GM18508 (cell line): ENCODE measurements around the gene SLC25A24.
"Not testable (repeated sequence)": the region's sequence is repeated elsewhere in the genome, so short reads cannot be mapped to it uniquely, and the experiment has no call there.

Experiments
- ATAC-seq: cut with Tn5 transposase; IDR thresholded peaks from one replicate; pipeline ENCODE4 v1.9.1; 2021; ENCODE audit warnings: moderate number of reproducible peaks; ENCODE audit not compliant: insufficient read depth, unreplicated experiment

SLC25A24 gene

DNA sequence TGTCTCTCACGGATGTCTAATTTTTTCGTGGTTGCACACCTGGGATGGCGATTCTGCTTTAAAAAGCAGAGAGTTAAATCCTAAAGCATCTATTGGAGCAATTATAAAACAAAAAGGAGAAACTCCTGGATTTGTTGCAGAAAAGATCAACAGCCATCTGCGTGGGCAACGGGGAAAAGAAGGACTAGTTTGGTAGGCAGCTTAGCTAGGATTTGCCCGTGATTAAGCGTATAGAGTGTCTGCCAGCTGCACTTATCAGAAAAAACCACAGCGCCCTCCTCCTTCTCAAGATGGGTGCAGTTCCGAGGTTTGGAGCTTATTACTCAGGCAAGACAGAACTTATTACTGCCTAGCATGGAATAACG, 526 bp upstream of the SLC25A24 start:
- ATAC-seq, result no peak

DNA sequence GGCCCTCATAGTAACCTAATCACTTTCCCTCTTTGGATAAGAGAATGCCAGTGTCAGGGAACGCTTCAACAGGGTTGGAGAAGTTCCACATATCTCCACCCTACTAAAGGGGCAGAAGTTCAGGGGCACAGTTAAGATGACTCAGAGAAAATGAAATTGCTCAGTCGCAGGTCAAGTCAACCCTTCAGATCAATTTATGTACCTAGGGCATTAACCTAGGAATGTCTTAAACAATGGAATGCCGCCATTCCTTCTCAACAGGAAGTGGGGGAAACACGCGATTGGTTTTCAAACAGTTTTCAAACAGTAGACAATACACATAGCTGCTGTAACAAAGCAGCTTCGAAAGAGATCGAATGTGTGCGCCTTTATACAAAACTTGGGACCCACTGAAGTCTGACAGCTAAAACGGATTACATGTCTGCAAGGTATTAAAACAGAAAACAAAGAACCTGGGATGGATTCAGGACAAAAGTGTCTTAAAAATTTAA, 897 bp downstream of the SLC25A24 start:
- no peak for ATAC-seq

DNA sequence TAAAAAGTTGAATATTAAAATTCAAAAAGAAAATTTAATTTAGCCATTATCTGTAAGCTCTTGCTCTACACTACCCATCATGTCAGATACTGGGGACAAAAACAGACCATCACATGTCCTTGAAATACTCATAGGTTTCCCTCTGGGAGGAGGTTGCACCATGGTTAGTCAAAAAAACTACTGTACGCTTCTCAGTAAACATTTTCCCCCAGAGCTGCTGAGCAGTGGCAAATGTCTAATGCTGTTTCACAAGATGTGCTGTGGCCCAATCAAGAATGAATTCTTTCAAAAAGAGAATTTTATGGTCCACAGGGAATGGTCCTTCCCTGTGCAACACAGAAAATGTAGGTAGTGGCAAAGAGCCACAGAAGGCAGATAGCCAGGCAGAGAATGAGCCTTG, 6.1 kb downstream of the SLC25A24 start:
- ATAC-seq, result no peak

DNA sequence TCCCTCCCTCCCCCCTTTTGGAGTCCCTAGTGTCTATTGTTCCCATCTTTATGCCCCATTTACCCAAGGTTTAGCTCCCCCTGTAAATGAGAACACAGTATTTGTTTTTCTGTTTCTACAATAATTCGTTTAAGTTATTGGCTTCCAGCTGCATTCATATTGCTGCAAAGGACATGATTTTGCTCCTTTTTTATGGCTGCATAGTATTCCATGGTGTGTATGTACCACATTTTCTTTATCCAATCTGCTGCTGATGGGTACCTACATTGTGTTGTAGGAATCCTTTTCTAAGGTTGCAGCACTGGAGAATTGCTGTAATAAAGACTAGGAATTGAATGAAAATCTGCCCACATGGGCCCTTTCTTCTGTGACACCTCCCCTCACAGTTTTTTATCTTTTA, 6.8 kb downstream of the SLC25A24 start:
- ATAC-seq, result no peak

DNA sequence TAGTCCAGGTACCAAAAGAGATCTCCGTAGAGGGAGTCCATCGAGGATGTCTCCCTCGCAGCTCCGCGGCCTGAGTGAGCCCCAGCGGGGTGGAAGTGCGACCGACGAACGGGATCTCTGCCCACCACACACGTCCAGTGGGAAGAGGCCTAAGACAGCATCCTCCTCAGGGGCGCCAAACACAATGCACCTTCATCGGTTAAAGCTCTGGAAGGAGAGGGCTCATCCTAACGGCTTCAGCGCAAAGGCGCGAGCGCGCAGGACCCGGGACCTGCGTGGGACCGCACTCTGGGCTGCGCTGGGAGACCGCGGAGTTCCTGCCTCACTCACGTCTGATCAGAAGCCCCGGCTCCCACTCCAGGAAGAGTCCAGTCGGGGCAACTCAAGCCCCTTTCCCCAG, 7.6 kb downstream of the SLC25A24 start:
- ATAC-seq, result no peak

DNA sequence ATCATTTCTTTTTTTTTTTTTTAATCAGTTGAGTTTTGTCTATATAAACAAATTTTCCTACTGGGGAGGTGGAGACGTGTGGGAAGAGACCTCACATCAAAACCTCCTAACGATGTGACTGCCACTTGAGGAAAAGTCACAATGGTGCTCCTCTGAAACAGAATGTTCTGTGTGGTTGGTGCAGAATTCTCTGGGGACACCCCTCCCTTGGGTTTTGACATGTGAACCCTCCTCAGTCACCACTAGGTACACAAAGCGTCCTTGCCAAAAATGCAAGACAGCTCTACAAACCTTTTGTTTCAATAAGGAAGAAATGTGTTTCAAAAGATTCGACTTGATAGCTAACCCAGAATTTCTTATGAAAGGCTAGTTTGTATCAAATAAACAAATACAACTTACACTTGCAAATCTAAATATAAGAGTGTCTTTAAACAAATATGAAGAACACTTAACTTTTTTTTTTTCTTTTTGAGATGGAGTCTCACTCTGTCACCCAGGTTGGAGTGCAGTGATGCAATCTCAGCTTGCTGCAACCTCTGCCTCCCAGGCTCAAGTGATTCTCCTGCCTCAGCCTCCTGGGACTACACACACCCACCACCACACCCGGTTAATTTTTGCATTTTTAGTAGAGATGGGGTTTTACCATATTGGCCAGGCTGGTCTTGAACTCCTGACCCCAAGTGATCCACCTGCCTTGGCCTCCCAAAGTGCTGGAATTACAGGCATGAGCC, 9.3 kb downstream of the SLC25A24 start:
- ATAC-seq, result no peak

DNA sequence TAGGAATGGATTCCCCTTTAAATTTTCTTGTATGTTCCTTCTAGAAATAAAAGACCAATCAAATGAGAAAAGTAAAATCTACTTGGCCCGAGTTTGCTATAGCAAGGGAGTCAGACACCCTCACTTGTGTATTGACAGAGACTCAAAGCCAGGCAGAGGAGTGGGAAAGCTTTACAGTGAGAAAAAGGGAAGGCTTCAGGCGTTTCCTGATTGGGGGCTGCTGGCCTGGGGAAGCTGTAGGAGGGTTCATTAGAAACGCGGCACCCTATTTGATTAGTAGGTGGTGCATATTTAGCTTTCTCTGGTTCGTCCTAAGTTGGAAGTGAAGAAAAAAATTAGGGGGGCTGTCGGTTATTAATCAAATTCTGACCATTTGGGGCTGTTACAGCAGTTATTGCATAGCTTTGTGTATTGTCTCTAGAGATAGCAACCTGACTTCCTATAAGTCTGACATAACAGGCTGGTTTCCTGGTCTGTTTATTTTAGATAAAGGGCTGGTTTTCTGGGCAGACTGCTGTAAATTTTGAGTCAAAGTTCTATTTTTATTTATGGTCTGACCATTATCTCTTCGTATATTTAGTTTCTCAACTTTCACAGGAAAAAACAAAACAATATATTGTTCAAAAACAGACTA, 10.0 kb downstream of the SLC25A24 start:
- no peak for ATAC-seq

DNA sequence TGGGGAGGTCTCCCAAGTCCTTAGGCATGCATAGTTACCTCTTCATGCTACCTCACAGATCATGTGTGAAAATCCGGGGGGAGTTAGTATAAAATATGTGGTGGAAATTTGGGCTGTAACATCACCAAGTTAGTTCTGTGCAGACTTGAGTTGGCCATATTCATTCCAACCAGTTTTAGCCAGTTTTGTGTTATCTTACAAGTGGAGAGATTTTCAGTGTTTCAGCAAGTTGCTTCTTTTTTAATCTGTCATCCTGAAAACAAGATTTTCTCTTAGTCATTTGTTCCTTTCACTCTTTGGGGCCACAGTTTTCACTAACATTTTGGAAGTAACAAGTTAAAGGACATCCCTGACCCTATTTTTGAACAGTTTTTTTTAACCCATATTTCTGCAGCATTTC, 11.3 kb downstream of the SLC25A24 start:
- no peak for ATAC-seq

DNA sequence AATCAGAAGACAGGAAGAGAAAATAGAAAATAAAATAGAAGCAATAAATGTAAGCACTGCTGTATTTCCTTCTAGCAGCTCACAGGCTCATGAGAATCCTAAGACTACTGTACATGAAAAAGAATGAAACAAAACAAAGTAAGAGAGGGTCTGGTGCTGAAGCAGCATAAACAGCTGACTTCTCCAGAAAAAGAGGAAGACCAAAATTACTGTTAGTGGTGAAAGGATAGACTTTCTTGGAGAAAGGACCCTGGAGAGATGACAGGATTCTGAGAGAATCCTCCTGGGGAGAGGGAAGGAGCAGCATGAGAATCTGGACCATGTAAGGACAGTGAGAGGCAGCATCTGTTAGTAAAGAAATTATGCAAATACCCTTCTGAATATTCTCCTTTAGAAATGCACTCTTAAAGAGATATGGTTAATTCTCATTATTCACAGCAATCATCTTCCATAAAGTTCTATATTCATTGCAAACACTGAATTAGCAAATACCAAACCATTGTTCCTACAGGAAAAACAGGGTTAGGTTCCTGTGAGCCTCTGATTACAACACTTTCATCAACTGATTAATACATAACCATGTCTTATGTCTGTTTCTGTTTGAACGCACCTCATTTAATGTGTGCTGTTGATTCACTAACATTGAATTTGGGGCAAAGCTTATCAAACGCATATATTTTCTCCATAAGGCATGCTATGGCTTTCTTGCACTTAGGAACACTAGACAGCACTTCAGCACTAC, 17.0 kb downstream of the SLC25A24 start:
- no peak for ATAC-seq

DNA sequence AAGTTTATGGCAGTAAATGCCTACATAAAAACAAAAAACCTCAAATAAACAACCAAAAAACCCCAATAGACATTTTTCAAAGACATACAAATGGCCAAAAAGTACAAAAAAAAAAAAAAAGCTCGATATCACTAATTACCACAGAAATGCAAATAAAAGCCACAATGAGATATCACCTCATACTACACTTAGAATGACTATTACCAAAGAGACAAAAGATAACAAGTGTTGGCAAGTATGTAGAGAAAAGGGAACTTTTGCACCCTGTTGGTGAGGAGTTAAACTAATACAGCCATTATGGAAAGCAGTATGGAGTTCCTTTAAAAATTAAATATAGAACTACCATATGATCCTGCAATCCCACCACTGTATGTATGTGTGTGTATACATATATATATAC, 21.1 kb downstream of the SLC25A24 start:
- ATAC-seq, result no peak

DNA sequence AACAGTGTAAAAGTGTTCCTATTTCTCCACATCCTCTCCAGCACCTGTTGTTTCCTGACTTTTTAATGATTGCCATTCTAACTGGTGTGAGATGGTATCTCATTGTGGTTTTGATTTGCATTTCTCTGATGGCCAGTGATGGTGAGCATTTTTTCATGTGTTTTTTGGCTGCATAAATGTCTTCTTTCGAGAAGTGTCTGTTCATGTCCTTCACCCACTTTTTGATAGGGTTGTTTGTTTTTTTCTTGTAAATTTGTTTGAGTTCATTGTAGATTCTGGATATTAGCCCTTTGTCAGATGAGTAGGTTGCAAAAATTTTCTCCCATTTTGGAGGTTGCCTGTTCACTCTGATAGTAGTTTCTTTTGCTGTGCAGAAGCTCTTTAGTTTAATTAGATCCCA, 37.7 kb downstream of the SLC25A24 start:
- ATAC-seq, result not testable (repeated sequence)

DNA sequence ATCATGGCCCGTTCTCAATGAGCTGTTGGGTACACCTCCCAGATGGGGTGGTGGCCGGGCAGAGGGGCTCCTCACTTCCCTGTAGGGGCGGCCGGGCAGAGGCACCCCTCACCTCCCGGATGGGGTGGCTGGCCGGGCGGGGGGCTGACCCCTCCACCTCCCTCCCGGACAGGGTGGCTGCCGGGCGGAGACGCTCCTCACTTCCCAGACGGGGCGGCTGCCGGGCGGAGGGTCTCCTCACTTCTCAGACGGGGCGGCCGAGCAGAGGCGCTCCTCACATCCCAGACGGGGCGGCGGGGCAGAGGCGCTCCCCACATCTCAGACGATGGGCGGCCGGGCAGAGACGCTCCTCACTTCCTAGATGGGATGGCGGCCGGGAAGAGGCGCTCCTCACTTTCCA, 40.2 kb downstream of the SLC25A24 start:
- not testable (repeated sequence) for ATAC-seq

DNA sequence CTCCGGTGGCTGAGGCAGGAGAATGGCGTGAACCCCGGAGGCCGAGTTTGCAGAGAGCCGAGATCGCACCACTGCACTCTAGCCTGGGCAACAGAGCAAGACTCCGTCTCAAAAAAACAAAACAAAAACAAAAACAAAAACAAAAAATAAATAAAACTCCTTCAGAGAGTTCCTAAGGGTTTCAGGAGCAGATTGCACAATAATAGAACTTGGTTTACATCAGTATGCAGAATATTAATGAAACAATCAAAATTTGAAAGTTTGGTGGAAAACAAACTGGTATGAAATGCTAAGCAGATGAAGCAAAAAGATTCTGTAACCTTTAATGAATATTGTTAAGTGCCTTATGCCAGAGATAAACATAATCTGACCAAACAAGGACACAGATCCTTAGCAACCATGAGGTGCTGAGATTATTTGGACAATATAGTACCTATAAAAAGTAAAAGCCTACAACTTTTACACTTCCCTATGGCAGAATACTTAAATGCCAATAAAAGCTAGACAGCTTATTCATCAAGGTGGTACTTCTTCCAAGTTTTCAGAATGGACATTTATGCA, 41.2 kb downstream of the SLC25A24 start:
- ATAC-seq, result no peak

DNA sequence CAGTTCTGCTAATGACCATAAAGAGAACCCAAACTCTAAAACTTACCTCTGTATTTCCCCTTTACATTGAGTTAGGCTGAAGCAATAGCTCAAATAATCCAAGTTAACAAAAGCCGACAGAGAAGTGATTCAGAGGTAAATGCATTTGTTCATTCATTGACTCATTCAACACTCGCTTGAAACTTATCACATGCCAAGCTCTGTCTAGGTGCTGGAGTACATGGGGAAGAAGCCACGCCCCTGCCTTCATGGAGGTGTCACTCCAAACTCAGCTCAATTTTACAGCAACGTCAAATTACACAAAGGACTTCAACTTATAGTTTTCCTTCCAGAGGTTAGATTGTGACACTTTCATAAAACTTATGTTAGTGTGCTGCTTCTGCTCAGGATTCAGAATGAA, 45.8 kb downstream of the SLC25A24 start:
- ATAC-seq, result no peak

DNA sequence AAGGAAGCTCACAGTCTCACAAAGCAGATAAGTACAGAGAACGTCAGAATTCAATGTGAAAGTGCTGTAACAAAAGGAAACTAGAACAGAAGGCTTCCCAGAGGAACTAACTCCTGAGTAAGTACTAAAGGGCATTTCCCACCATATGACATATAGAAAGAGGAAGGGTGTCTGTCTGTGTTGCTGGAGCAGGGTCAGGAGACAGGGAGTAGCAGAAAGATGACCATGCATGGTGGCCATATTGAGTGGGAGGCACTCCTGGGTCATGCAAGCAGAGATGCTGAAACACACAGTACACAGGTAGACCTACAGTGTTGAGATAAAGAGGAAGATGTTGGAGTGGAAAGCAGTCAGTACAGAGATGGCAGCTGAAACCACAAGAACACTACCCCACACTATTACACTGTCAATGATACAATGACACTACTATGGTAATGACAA, 47.3 kb downstream of the SLC25A24 start:
- no peak for ATAC-seq

DNA sequence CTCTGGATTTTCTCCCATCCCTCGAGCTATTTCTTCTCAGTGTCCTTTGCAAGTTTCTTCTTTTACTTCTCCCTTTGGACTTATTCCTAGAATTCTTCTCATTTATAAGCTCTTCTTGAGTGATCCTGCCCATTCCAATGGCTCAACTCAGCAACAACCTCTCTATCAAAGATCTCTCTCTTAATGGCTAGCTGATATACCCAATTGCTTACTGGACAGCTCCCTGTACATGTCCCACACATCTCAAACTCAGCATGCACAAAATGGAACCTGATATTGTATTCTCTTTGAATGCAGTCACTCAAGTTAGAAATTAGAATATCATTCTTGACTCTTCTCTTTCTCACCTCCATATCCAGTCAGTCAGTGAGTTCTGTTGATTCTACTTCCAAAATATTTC, 48.6 kb downstream of the SLC25A24 start:
- ATAC-seq, result no peak

DNA sequence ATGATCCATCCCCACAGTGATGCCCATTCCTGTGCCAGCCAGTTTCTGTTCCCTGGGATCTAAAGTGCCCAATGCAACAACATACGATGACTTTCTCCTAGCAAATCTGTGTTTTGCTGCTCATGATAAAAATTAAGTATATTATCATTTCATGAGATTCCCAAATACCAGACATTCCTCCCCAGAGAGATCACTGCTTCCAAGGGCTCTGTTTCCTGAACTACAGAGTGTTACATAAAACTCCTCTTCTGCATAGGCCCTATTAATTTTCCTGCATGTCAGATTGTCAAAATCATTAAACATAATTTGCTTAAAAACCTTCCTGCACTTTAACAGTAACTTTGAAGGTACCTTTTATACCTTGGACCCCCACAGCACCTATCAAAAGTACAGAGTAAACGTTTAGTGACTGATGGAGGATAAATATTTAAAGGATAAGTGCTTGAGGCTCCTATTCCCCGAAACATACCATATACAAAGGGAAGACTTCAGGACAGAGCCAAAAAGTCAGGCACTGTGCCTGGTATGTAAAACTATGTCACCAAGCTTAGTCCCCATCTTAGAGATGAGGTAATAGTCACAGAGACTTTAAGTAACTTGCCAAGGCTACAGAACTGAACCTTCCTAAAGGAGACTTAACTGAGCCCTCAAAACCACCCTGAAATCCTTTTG, 50.2 kb downstream of the SLC25A24 start:
- ATAC-seq, result no peak

DNA sequence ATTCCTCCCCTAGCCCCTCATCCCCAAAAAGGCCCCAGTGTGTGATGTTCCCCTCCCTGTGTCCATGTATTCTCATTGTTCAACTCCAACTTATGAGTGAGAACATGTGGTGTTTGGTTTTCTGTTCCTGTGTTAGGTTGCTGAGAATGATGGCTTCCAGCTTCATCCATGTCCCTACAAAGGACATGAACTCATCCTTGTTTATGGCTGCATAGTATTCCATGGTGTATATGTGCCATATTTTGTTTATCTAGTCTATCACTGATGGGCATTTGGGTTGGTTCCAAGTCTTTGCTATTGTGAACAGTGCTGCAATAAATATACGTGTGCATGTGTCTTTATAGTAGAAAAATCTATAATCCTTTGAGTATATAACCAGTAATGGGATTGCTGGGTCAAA, 55.6 kb downstream of the SLC25A24 start:
- not testable (repeated sequence) for ATAC-seq

DNA sequence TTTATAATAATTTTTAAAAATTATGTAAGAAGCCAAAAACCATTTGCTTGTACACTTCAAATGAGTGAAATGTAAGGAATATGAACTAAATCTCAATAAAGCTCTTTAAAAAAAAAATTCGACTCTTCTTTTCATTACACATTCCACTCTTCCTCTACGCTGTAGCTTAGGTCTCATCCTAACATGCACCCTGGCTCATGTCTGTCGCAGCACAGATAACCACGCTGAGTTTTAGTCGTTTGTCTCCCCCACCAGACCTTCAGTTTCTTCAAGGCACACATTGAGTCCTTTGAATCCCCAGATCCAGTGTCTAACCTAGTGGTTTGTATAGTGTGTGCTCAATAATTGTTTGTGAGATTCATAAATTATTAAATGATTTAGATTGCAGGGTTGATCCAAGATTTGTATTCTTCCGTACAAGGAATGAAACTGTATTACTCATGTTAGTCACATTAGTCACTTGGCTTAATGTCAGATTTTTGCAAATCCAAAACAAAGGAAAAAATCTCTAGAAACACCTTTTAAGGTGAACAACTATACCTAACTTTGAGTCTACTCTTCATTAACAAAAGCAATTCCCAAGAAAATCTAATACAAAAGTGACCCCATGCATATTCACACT, 57.3 kb downstream of the SLC25A24 start:
- no peak for ATAC-seq

DNA sequence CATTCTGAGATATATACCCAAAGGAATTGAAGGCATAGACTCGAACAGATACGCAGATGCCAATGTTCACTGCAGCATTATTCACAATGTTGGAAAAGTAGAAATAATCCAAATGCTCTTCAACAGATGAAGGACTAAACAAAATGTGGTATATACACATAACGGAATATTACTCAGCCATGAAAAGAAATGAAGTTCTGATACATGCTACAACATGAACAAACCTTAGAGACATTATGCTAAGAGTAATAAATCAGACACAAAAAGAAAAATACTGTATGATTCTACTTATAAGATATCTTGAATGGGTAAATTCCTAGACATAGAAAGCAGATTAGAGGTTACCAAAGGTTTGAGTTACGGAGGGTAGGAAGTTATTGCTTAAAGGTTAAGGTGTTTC, 57.9 kb downstream of the SLC25A24 start:
- ATAC-seq, result no peak
